ENCODE data around the gene SLC16A13.

GRCh38 chr17:7019367-7019766, 16.4 kb upstream of the SLC16A13 start:
- TF ChIP-seq CTBP1 (IDR thresholded peaks at IDR 0.05; ENCODE audit: borderline replicate concordance): no peak
- no peak for TF ChIP-seq ZNF384 (IDR thresholded peaks at IDR 0.05)
- TF ChIP-seq SUZ12 (IDR thresholded peaks at IDR 0.05): no peak
- no peak for TF ChIP-seq BHLHE40 (IDR thresholded peaks at IDR 0.05; ENCODE audit: borderline replicate concordance)
- no peak for TF ChIP-seq ARNT (IDR thresholded peaks at IDR 0.05)
- TF ChIP-seq TARDBP (IDR thresholded peaks at IDR 0.05): no peak
- no peak for TF ChIP-seq FOXK2 (IDR thresholded peaks at IDR 0.05)
- TF ChIP-seq SP1 (IDR thresholded peaks at IDR 0.05): no peak
- TF ChIP-seq NFRKB (IDR thresholded peaks at IDR 0.05): no peak
- TF ChIP-seq FOXA1 (IDR thresholded peaks at IDR 0.05): no peak
- no peak for TF ChIP-seq FOXM1 (IDR thresholded peaks at IDR 0.05; ENCODE audit: borderline replicate concordance)
- TF ChIP-seq HDGF (IDR thresholded peaks at IDR 0.05; ENCODE audit: borderline replicate concordance): no peak
- TF ChIP-seq ELF4 (IDR thresholded peaks at IDR 0.05): no peak
- TF ChIP-seq L3MBTL2 (conservative IDR thresholded peaks at IDR 0.05): no peak
